ENCODE measurements around the gene TTYH1.
A peak's percentile ranks its signal among the peaks of the same experiment; 100 is the strongest.
"Not testable (repeated sequence)": the region's sequence is repeated elsewhere in the genome, so short reads cannot be mapped to it uniquely, and the experiment has no call there.

The TTYH1 gene

GRCh38 chr19:54446349-54446748 lies 31.1 kb downstream of the TTYH1 start:
- not testable (repeated sequence) for DNase-seq

GRCh38 chr19:54448040-54448773 lies 32.9 kb downstream of the TTYH1 start:
- DNase-seq = peak; percentile 59

GRCh38 chr19:54448774-54449700 lies 33.8 kb downstream of the TTYH1 start, which contains the start of gene LENG8:
Gene LENG8 (plus strand): TSS chr19:54449199. CDS start chr19:54451345, 2,146 bp downstream.
- peak; percentile 98 for DNase-seq

- no peak for DNase-seq
Measured at GRCh38 chr19:54449701-54450069, 34.4 kb downstream of the TTYH1 start.

GRCh38 chr19:54451331-54451871 lies 36.1 kb downstream of the TTYH1 start:
- no peak for DNase-seq

GRCh38 chr19:54451997-54452396 lies 36.7 kb downstream of the TTYH1 start:
- no peak for DNase-seq

GRCh38 chr19:54452626-54453025 lies 37.4 kb downstream of the TTYH1 start:
- DNase-seq = no peak

- DNase-seq = no peak
Measured at GRCh38 chr19:54453921-54454780, 38.9 kb downstream of the TTYH1 start.

GRCh38 chr19:54454781-54455675 lies 39.8 kb downstream of the TTYH1 start:
- no peak for DNase-seq

- DNase-seq = no peak
Measured at GRCh38 chr19:54455786-54456422, 40.6 kb downstream of the TTYH1 start.

- DNase-seq = no peak
Measured at GRCh38 chr19:54456423-54457373, 41.4 kb downstream of the TTYH1 start.

GRCh38 chr19:54457773-54458647 lies 42.7 kb downstream of the TTYH1 start:
- no peak for DNase-seq

- DNase-seq = no peak
Measured at GRCh38 chr19:54458648-54459281, 43.5 kb downstream of the TTYH1 start.

GRCh38 chr19:54459282-54460229 lies 44.3 kb downstream of the TTYH1 start:
- no peak for DNase-seq

GRCh38 chr19:54460230-54461005 lies 45.2 kb downstream of the TTYH1 start:
- no peak for DNase-seq

GRCh38 chr19:54461210-54461609 lies 45.9 kb downstream of the TTYH1 start:
- no peak for DNase-seq
